Neural cell (in vitro differentiated cells): ENCODE data around the gene GNG3. TPM values are rescaled to one million over a fixed set of nuclear protein-coding genes. Genes with fewer than 3 reads are reported as not detected.
A peak's percentile ranks its signal among the peaks of the same experiment; 100 is the strongest.
"Not testable (repeated sequence)": the region's sequence is repeated elsewhere in the genome, so short reads cannot be mapped to it uniquely, and the experiment has no call there.

Experiments
- H2AFZ ChIP-seq: fragments of 200-600, 300-800 bp; sonication (generic), shearing (Covaris generic); 2 replicates; pipeline ENCODE4 v1.6.0; 2014; ENCODE audit warnings: low read depth, mild to moderate bottlenecking, antibody characterized with exemption, low read length, moderate library complexity
- H3F3A ChIP-seq: fragments of 200-600 bp; shearing (Covaris generic); 2 replicates; pipeline ENCODE4 v1.6.1; 2016; ENCODE audit warnings: mild to moderate bottlenecking, moderate library complexity, mixed read lengths, antibody characterized with exemption, low read length; ENCODE audit not compliant: insufficient read depth, poor library complexity, severe bottlenecking
- H3K27ac ChIP-seq: fragments of 200-600, 300-800 bp; sonication (generic), shearing (Covaris generic); 2 replicates; pipeline ENCODE4 v1.5.1; 2014; ENCODE audit warnings: mild to moderate bottlenecking, low read length, moderate library complexity
- H3K27me3 ChIP-seq: fragments of 300-800, 200-600 bp; sonication (generic), shearing (Covaris generic); 2 replicates; pipeline ENCODE4 v1.6.0; 2014; ENCODE audit warnings: mild to moderate bottlenecking, low read depth, low read length, moderate library complexity; ENCODE audit not compliant: insufficient read depth
- H3K36me3 ChIP-seq: fragments of 300-800, 200-600 bp; sonication (generic), shearing (Covaris generic); 2 replicates; pipeline ENCODE4 v1.5.1; 2014; ENCODE audit warnings: mild to moderate bottlenecking, antibody characterized with exemption, low read length, moderate library complexity; ENCODE audit not compliant: insufficient read depth
- H3K4me2 ChIP-seq: fragments of 300-800, 200-600 bp; sonication (generic), shearing (Covaris generic); 2 replicates; pipeline ENCODE4 v1.6.0; 2014; ENCODE audit warnings: mild to moderate bottlenecking, low read length
- H3K4me3 ChIP-seq: fragments of 300-800, 200-600 bp; sonication (generic), shearing (Covaris generic); 2 replicates; pipeline ENCODE4 v1.5.1; 2014; ENCODE audit warnings: mild to moderate bottlenecking, low read length, moderate library complexity
- H3K79me2 ChIP-seq: fragments of 200-600 bp; shearing (Covaris generic); replicated peaks from 2 replicates; pipeline ENCODE4 v1.6.0; 2014; ENCODE audit warnings: mild to moderate bottlenecking, low read length, moderate library complexity; ENCODE audit not compliant: insufficient read depth
- H3K9ac ChIP-seq: fragments of 300-800, 200-600 bp; sonication (generic), shearing (Covaris generic); 2 replicates; pipeline ENCODE4 v1.6.1; 2016; ENCODE audit warnings: mild to moderate bottlenecking, low read length, mixed read lengths
- H3K9me2 ChIP-seq: fragments of 200-600 bp; shearing (Covaris generic); 2 replicates; pipeline ENCODE4 v1.6.1; 2016; ENCODE audit warnings: mild to moderate bottlenecking, low read length, mixed read lengths; ENCODE audit not compliant: insufficient read depth
- H3K9me3 ChIP-seq: fragments of 200-600, 300-800 bp; sonication (generic), shearing (Covaris generic); 2 replicates; pipeline ENCODE4 v1.6.1; 2016; ENCODE audit warnings: mild to moderate bottlenecking, mixed run types, low read length, moderate library complexity, mixed read lengths
- H4K20me1 ChIP-seq: fragments of 200-600 bp; shearing (Covaris generic); 2 replicates; pipeline ENCODE4 v1.6.1; 2016; ENCODE audit warnings: mild to moderate bottlenecking, mixed run types; ENCODE audit not compliant: insufficient read depth
- CTCF ChIP-seq: fragments of 450-650 bp; IDR thresholded peaks from 2 replicates; pipeline ENCODE4 v1.5.1; 2014; ENCODE audit warnings: antibody characterized with exemption, mild to moderate bottlenecking, moderate library complexity; ENCODE audit not compliant: poor library complexity, severe bottlenecking
- EP300 ChIP-seq: fragments of 450-650 bp; conservative IDR thresholded peaks from 2 replicates; pipeline ENCODE4 v1.6.1; 2014; ENCODE audit warnings: antibody characterized with exemption, mild to moderate bottlenecking, moderate library complexity; ENCODE audit not compliant: poor library complexity, severe bottlenecking
- EZH2 ChIP-seq: fragments of 200-600, 300-800 bp; shearing (Covaris generic), sonication (generic); IDR thresholded peaks from 2 replicates; pipeline ENCODE4 v1.6.1; 2014; ENCODE audit warnings: antibody characterized with exemption, low read length, borderline replicate concordance, mild to moderate bottlenecking; ENCODE audit not compliant: insufficient read depth, poor library complexity, severe bottlenecking
- MXI1 ChIP-seq: fragments of 450-650 bp; conservative IDR thresholded peaks from 2 replicates; pipeline ENCODE4 v1.6.1; 2014; ENCODE audit warnings: antibody characterized with exemption, mild to moderate bottlenecking; ENCODE audit not compliant: poor library complexity, severe bottlenecking
- POLR2AphosphoS5 ChIP-seq: IDR thresholded peaks from 2 replicates; pipeline ENCODE4 v1.6.1; 2012
- RAD21 ChIP-seq: fragments of 450-650 bp; conservative IDR thresholded peaks from 2 replicates; pipeline ENCODE4 v1.6.1; 2014; ENCODE audit warnings: antibody characterized with exemption, mild to moderate bottlenecking, moderate library complexity
- REST ChIP-seq: IDR thresholded peaks from 2 replicates; pipeline ENCODE4 v1.6.1; 2012; ENCODE audit warnings: borderline replicate concordance
- SMC3 ChIP-seq: fragments of 450-650 bp; conservative IDR thresholded peaks from 2 replicates; pipeline ENCODE4 v1.6.1; 2014; ENCODE audit warnings: antibody characterized with exemption, mild to moderate bottlenecking, moderate library complexity; ENCODE audit not compliant: poor library complexity
- TAF1 ChIP-seq: IDR thresholded peaks from 2 replicates; pipeline ENCODE4 v1.6.1; 2012; ENCODE audit warnings: low read depth
- polyA plus RNA-seq: library from polyadenylated mRNA; depleted of rRNA; stranded (reverse); fragments of >200 nt; gene quantifications from 2 replicates; pipeline ENCODE4 v1.2.3, GENCODE V29; 2014

GNG3 gene
- polyA plus RNA-seq, 1 donor from 2014 or later: 121 TPM

DNA sequence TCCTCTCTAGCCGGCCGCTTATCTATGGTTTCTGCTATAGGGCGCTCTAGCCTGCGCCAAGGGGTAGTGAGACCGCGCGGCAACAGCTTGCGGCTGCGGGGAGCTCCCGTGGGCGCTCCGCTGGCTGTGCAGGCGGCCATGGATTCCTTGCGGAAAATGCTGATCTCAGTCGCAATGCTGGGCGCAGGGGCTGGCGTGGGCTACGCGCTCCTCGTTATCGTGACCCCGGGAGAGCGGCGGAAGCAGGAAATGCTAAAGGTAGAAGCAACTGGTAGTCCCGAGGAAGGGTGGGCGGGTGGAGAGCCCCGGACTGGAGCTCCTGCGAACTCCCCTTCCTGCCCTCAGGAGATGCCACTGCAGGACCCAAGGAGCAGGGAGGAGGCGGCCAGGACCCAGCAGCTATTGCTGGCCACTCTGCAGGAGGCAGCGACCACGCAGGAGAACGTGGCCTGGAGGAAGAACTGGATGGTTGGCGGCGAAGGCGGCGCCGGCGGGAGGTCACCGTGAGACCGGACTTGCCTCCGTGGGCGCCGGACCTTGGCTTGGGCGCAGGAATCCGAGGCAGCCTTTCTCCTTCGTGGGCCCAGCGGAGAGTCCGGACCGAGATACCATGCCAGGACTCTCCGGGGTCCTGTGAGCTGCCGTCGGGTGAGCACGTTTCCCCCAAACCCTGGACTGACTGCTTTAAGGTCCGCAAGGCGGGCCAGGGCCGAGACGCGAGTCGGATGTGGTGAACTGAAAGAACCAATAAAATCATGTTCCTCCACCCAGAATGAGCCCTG is 35.7 kb upstream of the GNG3 start, which contains the start of the genes LBHD1 and UQCC3:
LBHD1 (minus strand) TSS at position 660 of the 782 bp plus-strand sequence. CDS start 2,236 bp downstream, outside the sequence.
UQCC3 (plus strand) TSS at position 66 of the 782 bp plus-strand sequence; CDS start at position 139, 73 bp downstream.
- Histone ChIP-seq H3K36me3 (no peaks in the 10 kb centered on the region), H3K9ac (peak within 1 kb of the TSS; percentile 82), H3K27me3 (no peaks in the 10 kb centered on the region), H3F3A (no peaks in the 10 kb centered on the region), H3K9me2 (no peaks in the 10 kb centered on the region), H2AFZ (peak within 1 kb of the TSS; percentile 77), H3K4me3 (peak within 1 kb of the TSS; percentile 89), H3K9me3 (no peaks in the 10 kb centered on the region), H3K4me2 (peak within 1 kb of the TSS; percentile 99), H4K20me1 (no peaks in the 10 kb centered on the region), H3K79me2 (peaks cover 6% of the 10 kb centered on the region), H3K27ac (peak within 1 kb of the TSS; percentile 86)
- TF ChIP-seq MXI1: peak; percentile 72
- no peak for TF ChIP-seq EZH2
- TF ChIP-seq POLR2AphosphoS5: peak; percentile 71
- TF ChIP-seq EP300: peak; percentile 37
- peak; percentile 46 for TF ChIP-seq SMC3
- TF ChIP-seq TAF1: peak; percentile 85
- TF ChIP-seq RAD21: peak; percentile 37
- peak; percentile 44 for TF ChIP-seq REST
- peak; percentile 19 for TF ChIP-seq CTCF

- Histone ChIP-seq H3K27me3 (no peaks in the 10 kb centered on the region), H4K20me1 (no peaks in the 10 kb centered on the region), H3K4me3 (no peak overlapping the region), H3K9me2 (no peaks in the 10 kb centered on the region), H2AFZ (no peak overlapping the region), H3K4me2 (no peak overlapping the region), H3K27ac (no peak overlapping the region), H3F3A (no peaks in the 10 kb centered on the region), H3K9ac (no peak overlapping the region), H3K36me3 (no peaks in the 10 kb centered on the region), H3K9me3 (no peaks in the 10 kb centered on the region), H3K79me2 (peaks cover 6% of the 10 kb centered on the region)
- no peak for TF ChIP-seq SMC3
- no peak for TF ChIP-seq EP300
- no peak for TF ChIP-seq EZH2
- TF ChIP-seq MXI1: no peak
- TF ChIP-seq RAD21: no peak
Observed at GRCh38 chr11:62673196-62673525, 34.3 kb upstream of the GNG3 start.

DNA sequence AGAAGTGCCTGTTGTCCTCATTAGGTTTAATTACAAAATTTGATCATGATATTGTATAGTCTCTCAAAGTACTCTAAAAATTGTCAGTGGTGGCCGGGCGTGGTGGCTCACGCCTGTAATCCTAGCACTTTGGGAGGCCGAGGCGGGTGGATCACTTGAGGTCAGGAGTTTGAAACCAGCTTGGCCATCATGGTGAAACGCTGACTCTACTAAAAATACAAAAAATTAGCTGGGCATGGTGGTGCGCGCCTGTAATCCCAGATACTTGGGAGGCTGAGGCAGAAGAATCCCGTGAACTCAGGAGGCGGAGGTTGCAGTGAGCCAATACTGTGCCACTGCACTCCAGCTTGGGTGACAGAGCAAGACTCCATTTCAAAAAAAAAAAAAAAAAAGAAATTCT is 32.1 kb upstream of the GNG3 start:
- not testable (repeated sequence) for H3K9me2 ChIP-seq, H3K79me2 ChIP-seq, H3K27me3 ChIP-seq, H3K36me3 ChIP-seq, H3K27ac ChIP-seq, H3K9me3 ChIP-seq, H4K20me1 ChIP-seq, H3K4me3 ChIP-seq, H3K9ac ChIP-seq, H2AFZ ChIP-seq, H3F3A ChIP-seq, H3K4me2 ChIP-seq
